Pancreas (tissue), 10 donors: ENCODE measurements around the gene JPH3. TPM values are rescaled to one million over a fixed set of nuclear protein-coding genes. Genes with fewer than 3 reads are reported as not detected.
A peak's percentile ranks its signal among the peaks of the same experiment; 100 is the strongest.

Source experiments
- ATAC-seq, 4 donors: fragments of 200-7000 bp; cut with Tn5 transposase; one replicate each; pipeline versions ENCODE4 v1.8.0 to v1.9.1; 2020; ENCODE audit warnings: mild to moderate bottlenecking in 4 of 4, moderate library complexity in 4 of 4
- DNase-seq, 6 donors: peaks; one replicate each; pipeline ENCODE4 v3.0.0-alpha.2; 2020
- FAIRE-seq: peaks from 2 replicates; lab custom pipeline; 2012; peaks lifted over from hg19 to GRCh38; lab: Jason Lieb, UNC
- H3K27ac ChIP-seq, 4 donors: fragments of 200-600 bp; sonication (generic); 1 replicate in 3 of 4; 2 replicates in 1 of 4; pipeline versions ENCODE4 v1.5.0 to v1.8.0; 2020
- H3K27me3 ChIP-seq, 4 donors: fragments of 200-600 bp; one replicate each; pipeline ENCODE4 v1.8.0; 2021
- H3K36me3 ChIP-seq, 3 donors: fragments of 200-600 bp; sonication (generic) in 1 of 3; one replicate each; pipeline versions ENCODE4 v1.5.0 to v1.8.0; 2020 to 2021
- H3K4me1 ChIP-seq, 3 donors: fragments of 200-600 bp; one replicate each; pipeline ENCODE4 v1.8.0; 2021
- H3K4me3 ChIP-seq, 4 donors: fragments of 200-600 bp; sonication (generic) in 2 of 4; one replicate each; pipeline versions ENCODE4 v1.5.0 to v1.8.0; 2020 to 2021
- H3K9me3 ChIP-seq, 4 donors: fragments of 200-600 bp; one replicate each; pipeline ENCODE4 v1.8.0; 2021
- CTCF ChIP-seq, 4 donors: fragments of 200-600 bp; sonication (generic) in 3 of 4; IDR thresholded peaks; one replicate each; pipeline versions ENCODE4 v1.5.0 to v1.8.0; 2021; ENCODE audit warnings: antibody characterized with exemption in 4 of 4
- WGBS, 2 donors: extraction: QIAGEN DNeasy Blood & Tissue Kit; methylation state at CpG; one replicate each; pipeline ENCODE4 v1.1.7; 2013; 5-methylcytosine and 5-hydroxymethylcytosine counted together
- intact Hi-C, 3 donors: fragments of 100-400 bp; cut with DNase I; formaldehyde crosslinking; loops; one replicate each; pipeline versions ENCODE4 v1.11.1 to v1.14.2; 2022
- polyA plus RNA-seq, 2 donors: library from polyadenylated mRNA; stranded (reverse); fragments of 200-250 nt; gene quantifications; one replicate each; pipeline ENCODE4 v1.2.3, GENCODE V29; 2013
- total RNA-seq, 6 donors: library from RNA; stranded (reverse); fragmentation: NEBNext Ultra II Directional in 4 of 6; extraction: Animal tissue kit (Norgen Biotek cat#: 25700) in 4 of 6; gene quantifications; one replicate each; pipeline versions ENCODE4 v1.2.1 to v1.2.4, GENCODE V29; 2021 to 2023
- donor health status: healthy with polysubstance abuse.
- donor health status: DM: no; HTN: no; CAD: no; lungs with moderate emphysema.
- donor health status: DM: no; HTN: no; CAD: no.
- donor health status: control.
- donor health status: control.
- donor health status: Bipolar disorder and iron deficiency.
- donor health status: DM: yes; HTN: yes; CAD: no.
- donor health status: DM: no; HTN: no; CAD: no.
- donor health status: DM: no; HTN: no; CAD: no.
- donor health status: DM: yes; HTN: yes; CAD: no.

JPH3 gene
- total and polyA plus RNA-seq, 8 donors: 0.09 to 1.9 (median 0.41) TPM

- ATAC-seq: no peak
- no peak for FAIRE-seq
These were observed 54.0 kb downstream of the JPH3 start for GRCh38 chr16:87656328-87656727.

GRCh38 chr16:87657621-87658192, 55.4 kb downstream of the JPH3 start:
- TF ChIP-seq CTCF (IDR thresholded peaks at IDR 0.05): no peak
- Histone ChIP-seq H3K9me3 (no peaks in the 10 kb centered on the region), H3K4me1 (no peaks in the 10 kb centered on the region), H3K36me3 (no peaks in the 10 kb centered on the region), H3K27me3 (no peaks in the 10 kb centered on the region), H3K27ac (no peak overlapping the region), H3K4me3 (no peak overlapping the region)
- WGBS, 2 donors: 64 to 67% methylated on average over 7 of the region's 7 CpGs
- ATAC-seq: no peak
- no peak for FAIRE-seq
- intact Hi-C loops: no loop called here
- DNase-seq: no peak

More at GRCh38 chr16:87656328-87656727, 54.0 kb downstream of the JPH3 start:
- H3K36me3 ChIP-seq: no peaks in the 10 kb centered on the region
- no peaks in the 10 kb centered on the region for H3K9me3 ChIP-seq
- TF ChIP-seq CTCF (IDR thresholded peaks at IDR 0.05): no peak
- DNase-seq: no peak
- H3K27me3 ChIP-seq: no peaks in the 10 kb centered on the region
- H3K4me3 ChIP-seq: no peak overlapping the region
- 43 to 54% methylated on average over 14 of the region's 14 CpGs for WGBS, 2 donors
- no peak overlapping the region for H3K27ac ChIP-seq
- intact Hi-C loops: no loop called here
- H3K4me1 ChIP-seq: no peaks in the 10 kb centered on the region

- H3K27ac ChIP-seq: no peak overlapping the region
- H3K9me3 ChIP-seq: no peaks in the 10 kb centered on the region
- intact Hi-C loops: no loop called here
- no peak for DNase-seq
- no peak for FAIRE-seq
- ATAC-seq: no peak
- no peaks in the 10 kb centered on the region for H3K4me1 ChIP-seq
- H3K4me3 ChIP-seq: no peak overlapping the region
- no peaks in the 10 kb centered on the region for H3K27me3 ChIP-seq
- no peak for TF ChIP-seq CTCF (IDR thresholded peaks at IDR 0.05)
- 24 to 31% methylated on average over 14 of the region's 14 CpGs for WGBS, 2 donors
- no peaks in the 10 kb centered on the region for H3K36me3 ChIP-seq
These were observed 56.4 kb downstream of the JPH3 start for GRCh38 chr16:87658564-87659225.

GRCh38 chr16:87661561-87661960, 59.3 kb downstream of the JPH3 start:
- Histone ChIP-seq H3K4me3 (no peak overlapping the region), H3K9me3 (no peaks in the 10 kb centered on the region), H3K4me1 (no peaks in the 10 kb centered on the region), H3K27ac (no peak overlapping the region), H3K36me3 (no peaks in the 10 kb centered on the region), H3K27me3 (no peaks in the 10 kb centered on the region)
- intact Hi-C loops: no loop called here
- no peak for TF ChIP-seq CTCF (IDR thresholded peaks at IDR 0.05)
- WGBS, 2 donors: 13 to 15% methylated on average over 16 of the region's 16 CpGs
- FAIRE-seq: no peak
- peak in 3 of 4 donors; percentile 50 to 73 (median 67) for ATAC-seq
- DNase-seq: no peak
